BE2C (cell line): ENCODE data around the gene DHX16.
"Not testable (repeated sequence)": the region's sequence is repeated elsewhere in the genome, so short reads cannot be mapped to it uniquely, and the experiment has no call there.

ENCODE experiments used
- DNase-seq: peaks from one replicate; pipeline ENCODE4 v3.0.0-alpha.2; 2020
- H3K27me3 ChIP-seq: fragments of 250-450 bp; sonication (Bioruptor Pico); 2 replicates; pipeline ENCODE4 v1.5.1; 2020; ENCODE audit warnings: mild to moderate bottlenecking
- H3K36me3 ChIP-seq: fragments of 250-450 bp; sonication (Bioruptor Pico); 2 replicates; pipeline ENCODE4 v1.5.1; 2020; ENCODE audit warnings: mild to moderate bottlenecking
- H3K4me1 ChIP-seq: fragments of 250-450 bp; sonication (Bioruptor Pico); 2 replicates; pipeline ENCODE4 v1.5.1; 2020
- H3K4me3 ChIP-seq: 2 replicates; pipeline ENCODE4 v1.5.1; 2011; ENCODE audit warnings: low read depth, low read length
- H3K9me3 ChIP-seq: fragments of 250-450 bp; sonication (Bioruptor Pico); 2 replicates; pipeline ENCODE4 v1.5.1; 2020
- TF ChIP-seq, protein P1 (sequence below): IDR thresholded peaks from 2 replicates; pipeline ENCODE4 v1.5.1; 2012; ENCODE audit warnings: mild to moderate bottlenecking, low read depth, low read length

The DHX16 gene

DNA sequence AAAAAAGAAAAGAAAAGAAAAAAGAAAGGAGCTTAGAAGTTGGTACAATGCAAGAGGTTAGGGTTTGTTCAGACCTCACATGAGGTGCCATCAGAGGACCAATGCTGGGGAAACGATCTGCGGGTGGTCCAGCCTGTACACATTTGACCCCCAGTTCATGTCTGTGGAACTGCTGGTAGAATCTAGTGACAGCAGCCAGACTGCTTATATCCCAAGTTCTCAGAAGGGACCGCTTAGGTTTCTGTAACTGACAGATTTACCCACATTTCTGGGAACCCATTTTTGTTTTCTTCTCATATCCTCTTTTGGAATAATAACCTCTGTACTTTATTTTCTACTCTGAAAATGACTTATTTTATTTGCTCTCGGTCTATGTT lies 8.9 kb upstream of the DHX16 start:
- TF ChIP-seq, protein P1, sequence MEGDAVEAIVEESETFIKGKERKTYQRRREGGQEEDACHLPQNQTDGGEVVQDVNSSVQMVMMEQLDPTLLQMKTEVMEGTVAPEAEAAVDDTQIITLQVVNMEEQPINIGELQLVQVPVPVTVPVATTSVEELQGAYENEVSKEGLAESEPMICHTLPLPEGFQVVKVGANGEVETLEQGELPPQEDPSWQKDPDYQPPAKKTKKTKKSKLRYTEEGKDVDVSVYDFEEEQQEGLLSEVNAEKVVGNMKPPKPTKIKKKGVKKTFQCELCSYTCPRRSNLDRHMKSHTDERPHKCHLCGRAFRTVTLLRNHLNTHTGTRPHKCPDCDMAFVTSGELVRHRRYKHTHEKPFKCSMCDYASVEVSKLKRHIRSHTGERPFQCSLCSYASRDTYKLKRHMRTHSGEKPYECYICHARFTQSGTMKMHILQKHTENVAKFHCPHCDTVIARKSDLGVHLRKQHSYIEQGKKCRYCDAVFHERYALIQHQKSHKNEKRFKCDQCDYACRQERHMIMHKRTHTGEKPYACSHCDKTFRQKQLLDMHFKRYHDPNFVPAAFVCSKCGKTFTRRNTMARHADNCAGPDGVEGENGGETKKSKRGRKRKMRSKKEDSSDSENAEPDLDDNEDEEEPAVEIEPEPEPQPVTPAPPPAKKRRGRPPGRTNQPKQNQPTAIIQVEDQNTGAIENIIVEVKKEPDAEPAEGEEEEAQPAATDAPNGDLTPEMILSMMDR = no peak
- Histone ChIP-seq H3K9me3 (no peaks in the 10 kb centered on the region), H3K27me3 (no peaks in the 10 kb centered on the region), H3K4me1 (peaks cover 11% of the 10 kb centered on the region), H3K4me3 (peak overlapping the region; percentile 74), H3K36me3 (peaks cover 44% of the 10 kb centered on the region)
- no peak for DNase-seq

DNA sequence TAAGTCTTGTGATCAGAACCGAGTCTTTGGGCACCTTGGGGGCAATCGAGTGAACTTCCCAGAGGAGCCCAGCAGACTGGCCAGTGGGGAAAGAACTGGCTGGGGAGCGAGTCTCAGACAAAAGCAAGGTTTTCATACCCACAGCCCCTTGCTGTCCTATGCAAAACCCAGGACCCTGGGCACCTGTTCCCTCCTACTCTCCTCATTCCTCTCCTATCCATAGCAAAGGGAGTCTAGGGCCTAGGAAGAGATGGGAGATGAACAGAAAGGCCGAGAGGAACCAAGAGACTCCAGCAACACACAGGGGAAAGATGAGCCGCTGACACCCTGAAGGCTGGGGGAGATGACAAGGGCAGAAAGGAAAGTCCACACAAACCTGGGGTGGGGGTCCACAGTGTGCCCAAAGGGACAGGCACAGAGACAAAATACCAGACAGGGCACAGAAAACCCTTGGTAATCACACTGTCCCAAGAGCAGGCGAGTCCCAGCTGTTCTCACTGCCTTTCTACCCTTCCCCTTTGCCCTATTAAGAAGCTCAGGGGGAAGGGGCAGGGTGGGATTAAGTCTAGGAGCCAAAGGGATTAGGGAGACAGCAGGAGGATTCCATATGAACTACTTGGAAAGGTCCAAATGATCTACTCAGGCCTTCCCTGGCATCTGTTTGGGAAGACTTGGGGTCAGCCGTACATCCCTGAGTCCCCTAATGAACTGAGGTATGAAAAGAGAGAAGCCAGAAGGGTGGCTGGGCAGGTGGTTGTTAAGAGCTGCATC lies 7.1 kb upstream of the DHX16 start:
- no peaks in the 10 kb centered on the region for H3K27me3 ChIP-seq
- H3K9me3 ChIP-seq = no peaks in the 10 kb centered on the region
- peaks cover 7% of the 10 kb centered on the region for H3K4me1 ChIP-seq
- H3K36me3 ChIP-seq = peaks cover 49% of the 10 kb centered on the region
- no peak overlapping the region; the same call in 1 of the 2 replicates for H3K4me3 ChIP-seq
- TF ChIP-seq, protein P1 = no peak
- no peak for DNase-seq

DNA sequence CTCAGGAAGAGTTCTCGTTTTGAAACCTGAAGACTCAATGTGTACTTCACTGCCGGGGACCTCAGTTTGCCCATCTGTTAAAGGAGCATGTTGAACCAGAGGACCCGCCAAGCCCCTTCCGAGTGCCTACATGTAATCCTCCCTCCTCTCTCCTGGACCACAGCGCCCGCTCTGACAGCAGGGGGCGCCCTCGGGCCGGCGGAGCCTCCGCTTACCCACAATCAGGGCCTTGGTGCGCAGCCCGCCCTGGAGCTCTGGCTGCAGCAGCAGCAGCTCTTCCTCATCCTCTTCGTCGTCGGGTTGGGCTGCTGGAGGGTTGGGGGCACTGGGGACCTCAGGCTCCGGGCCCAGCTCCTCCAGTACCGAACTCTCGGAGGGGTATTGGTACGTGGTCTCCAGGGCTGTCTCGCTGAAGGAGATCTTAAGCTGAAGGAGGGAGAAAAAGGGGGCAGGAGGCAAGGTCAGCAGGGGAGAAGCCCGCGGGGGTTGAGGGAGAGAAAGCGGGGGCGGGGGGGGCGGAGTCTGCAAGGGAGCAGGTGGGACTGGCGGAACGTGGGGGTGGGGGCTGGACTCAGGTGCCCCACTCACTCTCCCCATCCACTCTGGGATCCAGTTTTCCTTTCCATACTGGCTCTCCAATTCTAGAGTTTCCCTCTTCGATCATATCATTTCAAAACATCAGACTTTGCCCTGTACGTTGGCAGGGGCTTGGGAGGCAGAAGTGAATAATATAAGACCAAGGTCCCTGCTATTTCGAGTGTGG lies 6.3 kb upstream of the DHX16 start:
- Histone ChIP-seq H3K4me3 (no peak overlapping the region; the same call in 1 of the 2 replicates), H3K36me3 (peaks cover 49% of the 10 kb centered on the region), H3K4me1 (peaks cover 5% of the 10 kb centered on the region), H3K9me3 (no peaks in the 10 kb centered on the region), H3K27me3 (no peaks in the 10 kb centered on the region)
- TF ChIP-seq, protein P1 = peak; percentile 97
- DNase-seq = peak; percentile 91

GRCh38 chr6:30676660-30677285 lies 4.0 kb upstream of the DHX16 start:
- Histone ChIP-seq H3K4me1 (peaks cover 5% of the 10 kb centered on the region), H3K27me3 (no peaks in the 10 kb centered on the region), H3K36me3 (peaks cover 49% of the 10 kb centered on the region), H3K9me3 (no peaks in the 10 kb centered on the region), H3K4me3 (no peak overlapping the region)
- TF ChIP-seq, protein P1 = no peak
- no peak for DNase-seq

GRCh38 chr6:30670760-30671527 lies 1.9 kb downstream of the DHX16 start:
- peaks cover 19% of the 10 kb centered on the region for H3K36me3 ChIP-seq
- no peaks in the 10 kb centered on the region for H3K9me3 ChIP-seq
- H3K4me3 ChIP-seq = no peak overlapping the region
- H3K4me1 ChIP-seq = no peaks in the 10 kb centered on the region
- TF ChIP-seq, protein P1 = peak; percentile 43
- H3K27me3 ChIP-seq = no peaks in the 10 kb centered on the region
- DNase-seq = peak; percentile 40

GRCh38 chr6:30666300-30666699 lies 6.5 kb downstream of the DHX16 start:
- H3K4me3 ChIP-seq, DNase-seq, H3K9me3 ChIP-seq, H3K4me1 ChIP-seq, H3K27me3 ChIP-seq: not testable (repeated sequence)
- H3K36me3 ChIP-seq = peaks cover 48% of the 10 kb centered on the region
